ENCODE results near the gene CD9.
"Not testable (repeated sequence)": the region's sequence is repeated elsewhere in the genome, so short reads cannot be mapped to it uniquely, and the experiment has no call there.

Gene CD9

GRCh38 chr12:6178981-6179761 lies 21.0 kb upstream of the CD9 start:
- DNase-seq (ENCODE audit: extremely low spot score, insufficient read length, low read depth) (no peak), FAIRE-seq (no peak)

DNA sequence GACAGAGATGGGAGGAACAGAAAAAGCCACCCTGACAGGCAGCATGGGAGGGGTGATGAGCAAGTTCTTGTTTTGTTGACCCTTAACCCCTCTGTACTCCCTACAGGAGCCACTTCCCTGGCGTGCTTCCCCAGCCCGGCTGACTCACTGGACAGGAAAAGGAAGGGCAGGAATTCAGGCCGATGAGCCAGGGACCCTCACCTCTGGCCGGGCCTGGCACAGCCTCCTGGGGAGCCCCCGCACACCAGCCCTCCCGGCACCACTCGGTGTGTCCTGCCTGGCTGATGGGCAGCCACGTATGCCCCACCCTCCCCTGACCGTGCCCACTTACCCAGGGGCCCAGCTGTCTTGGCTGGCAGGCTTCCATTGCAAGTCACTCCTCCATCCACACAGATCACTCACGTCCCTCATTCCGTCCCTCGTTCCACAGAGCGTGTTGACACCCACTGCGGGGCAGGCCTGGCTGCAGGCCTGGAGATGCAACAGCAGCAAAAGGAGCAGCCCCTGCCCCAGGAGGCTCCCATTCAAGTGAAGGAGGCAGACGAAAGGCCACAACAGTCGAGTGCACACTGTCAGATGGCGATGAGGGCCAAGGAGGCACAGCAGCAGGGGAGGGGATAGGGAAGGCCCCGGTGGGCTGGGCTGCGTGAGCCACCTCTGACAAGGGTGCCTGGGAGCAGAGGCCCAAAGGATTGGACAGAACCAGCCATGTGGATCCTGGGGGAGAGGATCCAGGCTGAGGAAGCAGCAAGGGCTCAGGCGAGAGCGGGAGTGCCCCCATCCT lies 19.7 kb upstream of the CD9 start:
- FAIRE-seq, result no peak

GRCh38 chr12:6181166-6181565 lies 19.0 kb upstream of the CD9 start:
- no peak for DNase-seq (ENCODE audit: extremely low spot score, insufficient read length, low read depth)
- FAIRE-seq, result no peak

More for the DNA sequence above, 19.7 kb upstream of the CD9 start:
- no peak for DNase-seq (ENCODE audit: extremely low spot score, insufficient read length, low read depth)

DNA sequence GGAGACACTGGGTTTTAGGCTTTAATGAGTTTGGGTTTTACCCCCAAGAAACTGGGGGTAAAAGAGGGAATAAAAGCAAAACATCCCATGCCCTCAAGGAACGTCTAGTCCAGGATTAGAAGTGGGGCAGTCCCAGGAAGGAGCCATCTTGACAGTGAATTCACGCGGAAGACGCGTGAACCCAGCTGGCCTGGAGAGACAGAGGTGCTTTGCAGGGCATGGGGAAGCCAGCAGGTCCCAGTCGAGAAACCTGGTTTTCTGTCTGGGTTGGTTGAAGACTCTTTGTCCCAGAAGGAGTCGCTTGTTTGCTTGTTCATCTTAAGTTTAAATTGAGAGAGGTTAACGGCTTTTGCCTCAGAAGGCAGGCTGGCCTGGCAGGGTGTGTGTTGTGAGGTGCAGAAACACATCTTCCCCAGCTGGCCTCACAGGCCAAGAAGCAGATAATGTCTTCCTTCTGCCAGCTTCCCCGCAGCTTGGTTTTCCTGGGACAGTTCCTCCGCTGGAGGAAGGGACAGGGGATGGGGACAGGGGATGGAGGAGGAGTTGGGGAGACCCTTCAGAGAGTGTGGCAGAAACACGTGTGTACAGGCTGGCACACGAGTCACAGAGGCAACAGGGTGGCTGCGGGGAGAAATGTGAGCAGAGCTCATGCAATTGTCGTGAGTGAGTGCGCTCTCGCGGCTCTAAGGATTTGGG lies 18.5 kb upstream of the CD9 start:
- FAIRE-seq, result no peak

GRCh38 chr12:6182279-6182898 lies 17.8 kb upstream of the CD9 start:
- FAIRE-seq (no peak), DNase-seq (ENCODE audit: extremely low spot score, insufficient read length, low read depth) (no peak)

More for the DNA sequence above, 18.5 kb upstream of the CD9 start:
- DNase-seq (ENCODE audit: extremely low spot score, insufficient read length, low read depth), result no peak

GRCh38 chr12:6183689-6184428 lies 16.3 kb upstream of the CD9 start:
- no peak for FAIRE-seq
- DNase-seq (ENCODE audit: extremely low spot score, insufficient read length, low read depth), result no peak

GRCh38 chr12:6185961-6186827 lies 14.0 kb upstream of the CD9 start:
- DNase-seq (ENCODE audit: extremely low spot score, insufficient read length, low read depth) (no peak), FAIRE-seq (no peak)

DNA sequence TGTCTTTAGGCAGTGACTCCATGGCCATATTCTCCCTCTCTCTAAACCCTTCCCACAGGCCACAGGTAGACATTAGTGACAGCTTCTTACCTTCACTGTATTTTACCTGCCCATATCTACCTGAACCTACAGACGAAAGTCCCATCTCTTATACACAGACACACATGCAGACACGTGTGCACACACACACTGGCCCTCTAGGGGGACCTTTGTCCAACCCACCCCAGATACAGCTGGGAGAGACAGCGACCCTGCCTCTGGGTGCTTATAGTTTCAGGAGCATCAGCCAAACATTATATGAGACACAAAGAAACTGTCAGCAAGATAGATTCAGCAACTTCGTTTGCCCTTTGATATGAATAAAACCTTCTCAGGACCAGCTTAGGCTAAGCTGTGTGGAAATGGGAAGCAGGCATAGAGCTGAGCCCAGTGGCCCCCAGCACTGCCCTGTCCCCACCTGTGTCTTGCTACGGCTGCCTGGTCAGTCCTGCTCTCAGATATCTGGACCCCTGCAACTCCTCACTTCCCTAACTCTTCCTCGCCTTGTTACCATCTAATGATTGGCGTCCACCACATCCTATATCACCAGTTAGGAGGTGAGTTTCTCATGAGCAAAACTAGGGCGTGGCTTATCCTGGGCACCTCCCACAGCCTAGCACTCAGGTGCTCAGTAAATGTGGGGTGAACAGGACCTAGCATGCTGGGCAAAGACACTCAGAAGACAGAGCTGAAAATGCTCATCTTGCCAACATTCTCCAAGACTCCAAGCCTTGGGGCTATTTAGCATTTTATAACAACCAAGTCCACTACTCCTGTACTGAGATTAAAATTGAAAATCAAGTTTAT lies 12.0 kb upstream of the CD9 start:
- DNase-seq (ENCODE audit: extremely low spot score, insufficient read length, low read depth) (no peak), FAIRE-seq (no peak)

- FAIRE-seq, result no peak
Observed at GRCh38 chr12:6189028-6189427, 11.2 kb upstream of the CD9 start.

DNA sequence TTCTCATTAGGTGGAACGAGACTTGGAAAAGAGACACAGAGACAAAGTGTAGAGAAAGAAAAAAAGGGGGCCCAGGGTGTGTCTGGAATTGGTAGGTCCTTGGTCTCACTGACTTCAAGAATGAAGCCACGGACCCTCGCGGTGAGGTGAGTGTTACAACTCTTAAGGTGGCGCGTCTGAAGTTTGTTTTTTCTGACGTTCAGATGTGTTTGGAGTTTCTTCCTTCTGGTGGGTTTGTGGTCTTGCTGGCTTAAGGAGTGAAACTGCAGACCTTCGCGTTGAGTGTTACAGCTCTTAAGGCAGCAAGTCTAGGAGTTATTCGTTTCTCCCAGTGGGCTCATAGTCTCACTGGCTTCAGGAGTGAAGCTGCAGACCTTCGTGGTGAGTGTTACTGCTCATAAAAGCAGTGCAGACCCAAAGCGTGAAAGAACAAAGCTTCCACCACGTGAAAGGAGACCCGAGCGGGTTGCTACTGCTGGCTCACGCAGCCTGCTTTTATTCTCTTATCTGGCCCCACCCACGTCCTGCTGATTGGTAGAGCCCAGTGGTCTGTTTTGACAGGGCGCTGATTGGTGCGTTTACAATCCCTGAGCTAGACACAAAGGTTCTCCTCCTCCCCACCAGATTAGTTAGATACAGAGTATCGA lies 10.1 kb upstream of the CD9 start:
- not testable (repeated sequence) for DNase-seq (ENCODE audit: extremely low spot score, insufficient read length, low read depth); FAIRE-seq

More at GRCh38 chr12:6189028-6189427, 11.2 kb upstream of the CD9 start:
- DNase-seq (ENCODE audit: extremely low spot score, insufficient read length, low read depth), result no peak

DNA sequence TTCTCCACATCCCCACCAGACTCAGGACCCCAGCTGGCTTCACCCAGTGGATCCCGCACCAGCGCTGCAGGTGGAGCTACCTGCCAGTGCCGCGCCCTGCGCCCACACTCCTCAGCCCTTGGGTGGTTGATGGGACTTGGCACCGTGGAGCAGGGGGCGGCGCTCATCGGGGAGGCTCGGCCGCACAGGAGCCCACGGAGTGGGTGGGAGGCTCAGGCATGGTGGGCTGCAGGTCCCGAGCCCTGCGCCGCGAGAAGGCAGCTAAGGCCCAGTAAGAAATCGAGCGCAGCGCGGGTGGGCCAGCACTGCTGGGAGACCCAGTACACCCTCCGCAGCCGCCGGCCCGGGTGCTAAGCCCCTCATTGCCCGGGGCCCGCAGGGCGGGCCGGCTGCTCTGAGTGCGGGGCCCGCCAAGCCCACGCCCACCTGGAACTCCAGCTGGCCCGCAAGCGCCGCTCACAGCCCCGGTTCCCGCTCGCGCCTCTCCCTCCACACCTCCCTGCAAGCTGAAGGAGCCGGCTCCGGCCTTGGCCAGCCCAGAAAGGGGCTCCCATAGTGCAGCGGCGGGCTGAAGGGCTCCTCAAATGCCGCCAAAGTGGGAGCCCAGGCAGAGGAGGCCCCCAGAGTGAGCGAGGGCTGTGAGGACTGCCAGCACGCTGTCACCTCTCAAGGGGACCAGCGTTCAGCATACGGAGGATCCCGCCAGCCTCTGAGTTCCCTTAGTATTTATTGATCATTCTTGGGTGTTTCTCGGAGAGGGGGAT lies 9.3 kb upstream of the CD9 start:
- not testable (repeated sequence) for DNase-seq (ENCODE audit: extremely low spot score, insufficient read length, low read depth); FAIRE-seq

GRCh38 chr12:6192604-6193380 lies 7.4 kb upstream of the CD9 start:
- DNase-seq (ENCODE audit: extremely low spot score, insufficient read length, low read depth) (no peak), FAIRE-seq (no peak)

DNA sequence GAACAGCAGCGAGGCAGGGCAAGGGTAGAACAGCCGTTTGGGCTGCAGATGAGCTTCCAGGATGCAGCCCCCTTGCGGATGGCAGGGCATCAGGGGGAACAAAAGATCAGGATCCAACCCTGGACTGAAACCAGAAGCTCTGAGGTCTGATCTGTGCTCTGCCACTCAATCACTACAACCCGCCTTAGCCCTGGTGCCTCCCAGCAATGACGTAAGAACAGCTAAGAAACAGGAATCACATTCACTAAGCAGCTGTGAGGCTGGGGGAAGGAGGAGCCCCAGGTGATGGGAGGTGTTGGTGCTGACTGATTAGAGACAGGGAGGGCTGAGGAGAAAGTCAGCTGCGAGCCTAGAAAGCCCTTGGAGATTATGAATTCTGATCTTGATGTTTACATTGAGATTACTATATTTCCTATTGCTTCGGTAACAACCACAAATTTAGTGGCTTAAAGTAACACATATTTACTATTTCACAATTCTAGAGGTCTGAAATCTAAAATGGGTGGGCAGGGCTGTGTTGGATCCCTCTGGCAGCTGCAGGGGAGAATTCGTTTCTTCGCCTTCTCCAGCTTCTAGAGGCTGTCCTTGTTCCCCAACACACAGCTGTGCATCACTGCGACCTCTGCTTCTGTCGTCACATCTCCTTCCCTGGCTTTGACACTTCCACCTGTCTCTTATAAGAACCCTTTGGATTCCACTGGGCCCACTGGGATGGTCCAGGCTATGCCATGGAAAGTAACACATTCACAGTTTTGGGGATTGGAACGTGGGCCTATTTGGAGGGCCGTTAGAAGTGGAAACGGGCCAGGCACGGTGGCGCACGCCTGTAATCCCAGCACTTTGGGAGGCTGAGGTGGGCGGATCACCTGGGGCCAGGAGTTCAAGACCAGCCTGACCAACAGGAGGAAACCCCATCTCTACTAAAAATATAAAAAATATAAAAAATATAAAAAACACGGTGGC lies 6.1 kb upstream of the CD9 start:
- no peak for DNase-seq (ENCODE audit: extremely low spot score, insufficient read length, low read depth)
- no peak for FAIRE-seq

GRCh38 chr12:6195665-6196535 lies 4.3 kb upstream of the CD9 start:
- FAIRE-seq, result peak; percentile 76
- peak; percentile 79 for DNase-seq (ENCODE audit: extremely low spot score, insufficient read length, low read depth)
